A673 (cell line): ENCODE data around the gene TOR4A. TPM values are rescaled to one million over a fixed set of nuclear protein-coding genes. Genes with fewer than 3 reads are reported as not detected.

Source experiments
- BruUV-seq: library from RNA; stranded (reverse); fragments of 400-500 nt; replicated peaks from 2 replicates; lab custom pipeline; 2021; lab: Mats Ljungman, UMichigan
- CTCF ChIA-PET: fragments of 300-600 bp; sonication (Branson Sonifier 250); formaldehyde crosslinking; loops from one replicate; lab custom pipeline; 2022; ENCODE audit warnings: antibody characterized with exemption; lab: Charles Lee
- POLR2A ChIA-PET: fragments of 300-600 bp; sonication (Branson Sonifier 250); formaldehyde crosslinking; loops from one replicate; lab custom pipeline; 2022; ENCODE audit warnings: antibody characterized with exemption; ENCODE audit not compliant: low non-redundant PET; lab: Charles Lee
- DNase-seq: peaks from one replicate; pipeline ENCODE4 v3.0.0-alpha.2; 2015; ENCODE audit warnings: low spot score
- H3K27ac ChIP-seq: fragments of 200-600 bp; sonication (generic); 2 replicates; pipeline ENCODE4 v1.5.1; 2016; ENCODE audit warnings: mixed run types, low read depth, mild to moderate bottlenecking, mixed read lengths, antibody characterized with exemption, low read length; ENCODE audit not compliant: poor library complexity, severe bottlenecking
- H3K27me3 ChIP-seq: fragments of 200-600 bp; sonication (generic); replicated peaks from 2 replicates; pipeline ENCODE4 v1.6.1; 2017; ENCODE audit warnings: mixed run types, low read depth, mild to moderate bottlenecking, mixed read lengths, antibody characterized with exemption, low read length; ENCODE audit not compliant: insufficient read depth, poor library complexity
- H3K36me3 ChIP-seq: fragments of 200-600 bp; sonication (generic); 2 replicates; pipeline ENCODE4 v1.6.1; 2016; ENCODE audit warnings: mixed run types, mild to moderate bottlenecking, mixed read lengths, antibody characterized with exemption, low read length; ENCODE audit not compliant: insufficient read depth, poor library complexity, severe bottlenecking
- H3K4me1 ChIP-seq: fragments of 200-600 bp; sonication (generic); 2 replicates; pipeline ENCODE4 v1.6.1; 2017; ENCODE audit warnings: mixed run types, mild to moderate bottlenecking, mixed read lengths, antibody characterized with exemption, low read length; ENCODE audit not compliant: insufficient read depth, poor library complexity, severe bottlenecking
- H3K4me3 ChIP-seq: fragments of 200-600 bp; sonication (generic); 2 replicates; pipeline ENCODE4 v1.5.1; 2016; ENCODE audit warnings: low read depth, mixed run types, mild to moderate bottlenecking, mixed read lengths, low read length; ENCODE audit not compliant: poor library complexity, severe bottlenecking
- H3K9me3 ChIP-seq: fragments of 200-600 bp; sonication (generic); 2 replicates; pipeline ENCODE4 v1.6.1; 2016; ENCODE audit warnings: mixed run types, low read depth, mild to moderate bottlenecking, mixed read lengths, antibody characterized with exemption, low read length; ENCODE audit not compliant: poor library complexity, severe bottlenecking
- EZH2 ChIP-seq: fragments of 200-600 bp; sonication (generic); IDR thresholded peaks from 2 replicates; pipeline ENCODE4 v1.6.1; 2017; ENCODE audit warnings: borderline replicate concordance, low read depth, mild to moderate bottlenecking, mixed read lengths, antibody characterized with exemption, low read length; ENCODE audit not compliant: poor library complexity, severe bottlenecking
- intact Hi-C: fragments of 100-400 bp; cut with micrococcal nuclease; formaldehyde crosslinking; loops from one replicate; pipeline ENCODE4 v1.10.0; 2022; ENCODE audit not compliant: unreplicated experiment
- total RNA-seq: library from RNA; stranded (reverse); gene quantifications from 2 replicates; pipeline ENCODE4 v1.2.3, GENCODE V29; 2021
- TF ChIP-seq, protein P1 (sequence below): fragments of 300-800, 200-600 bp; sonication (generic); conservative IDR thresholded peaks from 2 replicates; pipeline ENCODE4 v1.5.1; 2017; ENCODE audit warnings: low read depth, mild to moderate bottlenecking, antibody characterized with exemption, low read length, moderate library complexity, mixed read lengths

TOR4A gene
- total RNA-seq, 1 experiment from 2014 or later = 0.82 TPM

DNA sequence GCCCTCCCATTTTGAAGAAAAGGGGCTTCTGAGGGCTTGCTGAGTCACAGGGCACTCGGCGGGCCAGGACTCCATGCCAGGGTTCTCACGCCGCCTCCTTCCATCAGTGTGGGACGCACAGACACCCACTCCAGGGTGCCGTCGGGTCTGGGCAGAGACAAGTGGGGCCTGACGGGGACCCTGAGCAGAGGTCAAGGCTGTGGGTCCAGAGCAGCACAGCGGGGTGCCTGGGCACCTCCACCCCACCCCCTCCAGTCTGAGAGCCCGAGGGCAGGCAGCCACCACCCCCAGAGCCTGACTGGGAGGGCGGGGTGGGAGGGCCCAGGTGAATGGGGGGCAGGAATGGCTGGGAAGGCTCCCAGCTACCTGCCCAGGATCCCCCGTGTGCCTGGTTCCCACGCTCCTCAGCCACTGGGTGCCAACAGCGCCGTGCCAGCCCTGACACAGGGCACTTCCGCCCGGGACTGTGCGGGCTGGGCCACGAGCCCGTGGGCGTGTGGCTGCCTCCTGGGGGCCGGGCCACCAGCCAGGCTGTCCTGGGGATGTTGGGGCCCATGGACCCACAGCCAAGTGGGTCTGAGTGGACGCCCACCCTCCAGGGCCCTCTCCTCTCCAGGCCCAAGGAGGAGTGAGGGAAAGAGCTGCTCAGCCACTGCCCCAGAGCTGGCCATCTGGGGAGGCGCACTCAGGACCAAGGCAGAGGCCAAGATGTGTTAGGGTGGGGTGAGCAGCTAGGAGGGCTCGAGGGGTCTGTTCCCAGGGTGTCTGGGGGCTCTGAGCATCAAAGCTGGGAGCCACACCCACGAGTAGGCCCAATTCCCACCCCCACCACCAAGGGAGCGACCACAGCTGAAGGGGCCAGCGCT lies 34.7 kb downstream of the TOR4A start:
- POLR2A ChIA-PET = no interaction called here
- Histone ChIP-seq H3K4me3 (no peak overlapping the region), H3K9me3 (no peaks in the 10 kb centered on the region), H3K36me3 (no peaks in the 10 kb centered on the region), H3K4me1 (peaks cover 13% of the 10 kb centered on the region), H3K27me3 (no peaks in the 10 kb centered on the region), H3K27ac (no peak overlapping the region)
- no peak for DNase-seq
- intact Hi-C loops = no loop called here
- no TSS peak for BruUV-seq
- TF ChIP-seq EZH2 = no peak
- TF ChIP-seq, protein P1, sequence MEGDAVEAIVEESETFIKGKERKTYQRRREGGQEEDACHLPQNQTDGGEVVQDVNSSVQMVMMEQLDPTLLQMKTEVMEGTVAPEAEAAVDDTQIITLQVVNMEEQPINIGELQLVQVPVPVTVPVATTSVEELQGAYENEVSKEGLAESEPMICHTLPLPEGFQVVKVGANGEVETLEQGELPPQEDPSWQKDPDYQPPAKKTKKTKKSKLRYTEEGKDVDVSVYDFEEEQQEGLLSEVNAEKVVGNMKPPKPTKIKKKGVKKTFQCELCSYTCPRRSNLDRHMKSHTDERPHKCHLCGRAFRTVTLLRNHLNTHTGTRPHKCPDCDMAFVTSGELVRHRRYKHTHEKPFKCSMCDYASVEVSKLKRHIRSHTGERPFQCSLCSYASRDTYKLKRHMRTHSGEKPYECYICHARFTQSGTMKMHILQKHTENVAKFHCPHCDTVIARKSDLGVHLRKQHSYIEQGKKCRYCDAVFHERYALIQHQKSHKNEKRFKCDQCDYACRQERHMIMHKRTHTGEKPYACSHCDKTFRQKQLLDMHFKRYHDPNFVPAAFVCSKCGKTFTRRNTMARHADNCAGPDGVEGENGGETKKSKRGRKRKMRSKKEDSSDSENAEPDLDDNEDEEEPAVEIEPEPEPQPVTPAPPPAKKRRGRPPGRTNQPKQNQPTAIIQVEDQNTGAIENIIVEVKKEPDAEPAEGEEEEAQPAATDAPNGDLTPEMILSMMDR = no peak
- CTCF ChIA-PET = no interaction called here

DNA sequence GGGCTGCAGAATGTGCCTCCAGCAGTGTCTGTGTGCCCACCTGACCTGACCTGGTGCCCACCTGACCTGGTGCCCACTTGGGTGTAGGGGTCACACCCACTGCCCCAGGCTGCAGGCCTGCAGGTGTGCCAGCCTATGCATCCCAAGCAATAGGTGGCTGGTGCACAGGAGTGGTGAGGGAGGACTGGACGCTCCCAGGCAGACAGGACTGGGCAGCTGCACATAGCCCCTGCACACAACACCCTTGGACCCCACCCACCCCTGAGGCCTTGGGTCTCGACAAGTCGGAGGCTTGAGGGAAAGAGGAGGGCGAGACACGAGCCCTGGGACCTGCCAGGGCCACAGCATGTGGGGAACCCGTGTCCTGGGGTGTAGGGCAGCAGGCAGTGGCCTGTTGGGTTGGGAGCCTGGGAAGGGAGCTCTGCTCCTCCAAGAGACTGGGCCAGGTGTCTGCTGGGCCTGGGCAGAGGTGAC lies 35.4 kb downstream of the TOR4A start:
- Histone ChIP-seq H3K4me1 (peaks cover 13% of the 10 kb centered on the region), H3K27ac (no peak overlapping the region), H3K4me3 (no peak overlapping the region), H3K9me3 (no peaks in the 10 kb centered on the region), H3K27me3 (no peaks in the 10 kb centered on the region), H3K36me3 (no peaks in the 10 kb centered on the region)
- TF ChIP-seq, protein P1 = no peak
- no peak for TF ChIP-seq EZH2
- CTCF ChIA-PET = no interaction called here
- no peak for DNase-seq
- POLR2A ChIA-PET = no interaction called here
- no TSS peak for BruUV-seq
- intact Hi-C loops = no loop called here

DNA sequence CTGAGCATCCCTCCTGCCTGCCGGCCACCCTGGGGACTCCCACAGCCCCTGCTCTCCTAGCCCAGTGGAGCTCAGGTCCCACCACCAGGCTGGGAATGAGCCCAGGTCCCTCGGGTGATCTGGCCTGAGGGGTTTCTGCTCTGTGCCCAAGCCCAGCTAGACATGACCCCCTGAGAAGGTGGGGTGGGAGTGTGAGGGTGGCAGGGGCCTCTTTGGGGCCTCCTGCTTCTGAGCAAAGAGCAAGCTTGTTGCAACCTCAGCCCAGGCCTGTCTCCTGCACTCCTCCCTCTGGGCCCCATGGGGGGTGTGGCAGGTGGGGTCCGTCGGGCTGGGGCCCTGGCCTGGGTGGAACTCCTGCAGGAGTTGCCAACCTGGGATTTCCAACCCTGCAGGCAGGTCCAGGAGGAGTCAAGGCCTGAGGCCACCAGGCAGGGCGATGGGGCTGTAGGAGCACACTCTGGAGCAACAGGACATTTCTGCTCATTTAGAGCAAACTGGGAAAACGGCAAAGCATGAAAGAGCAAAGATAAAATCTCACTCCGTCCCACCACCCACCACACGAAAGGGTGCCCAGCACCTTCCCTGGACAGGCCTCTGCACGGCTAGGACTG lies 35.9 kb downstream of the TOR4A start:
- Histone ChIP-seq H3K9me3 (no peaks in the 10 kb centered on the region), H3K4me1 (peaks cover 13% of the 10 kb centered on the region), H3K4me3 (no peak overlapping the region), H3K36me3 (no peaks in the 10 kb centered on the region), H3K27ac (no peak overlapping the region), H3K27me3 (no peaks in the 10 kb centered on the region)
- no TSS peak for BruUV-seq
- ChIA-PET CTCF (no interaction called here), POLR2A (no interaction called here)
- DNase-seq = no peak
- no peak for TF ChIP-seq EZH2
- TF ChIP-seq, protein P1 = no peak
- intact Hi-C loops = no loop called here
